ENCODE measurements around the gene NELFA.

GRCh38 chr4:1938027-1938426, 70.7 kb downstream of the NELFA start:
- no peak for TF ChIP-seq STAG1 (CRISPR knock-in tag; IDR thresholded peaks at IDR 0.05)
- TF ChIP-seq MAX (IDR thresholded peaks at IDR 0.05), result no peak
- no peak for TF ChIP-seq HNF1A (IDR thresholded peaks at IDR 0.05; ENCODE audit: low read depth)
- no peak for TF ChIP-seq HNF1A (CRISPR knock-in tag; IDR thresholded peaks at IDR 0.05; ENCODE audit: borderline replicate concordance)
- TF ChIP-seq ZNF816 (CRISPR knock-in tag; IDR thresholded peaks at IDR 0.05; ENCODE audit: borderline replicate concordance), result no peak
- TF ChIP-seq RELA (CRISPR knock-in tag; IDR thresholded peaks at IDR 0.05), result no peak
- TF ChIP-seq POLR2A (IDR thresholded peaks at IDR 0.05; ENCODE audit: insufficient read depth in 1 of 2, low read depth in 2 of 2, low read length in 2 of 2), result no peak
- TF ChIP-seq, protein P1, sequence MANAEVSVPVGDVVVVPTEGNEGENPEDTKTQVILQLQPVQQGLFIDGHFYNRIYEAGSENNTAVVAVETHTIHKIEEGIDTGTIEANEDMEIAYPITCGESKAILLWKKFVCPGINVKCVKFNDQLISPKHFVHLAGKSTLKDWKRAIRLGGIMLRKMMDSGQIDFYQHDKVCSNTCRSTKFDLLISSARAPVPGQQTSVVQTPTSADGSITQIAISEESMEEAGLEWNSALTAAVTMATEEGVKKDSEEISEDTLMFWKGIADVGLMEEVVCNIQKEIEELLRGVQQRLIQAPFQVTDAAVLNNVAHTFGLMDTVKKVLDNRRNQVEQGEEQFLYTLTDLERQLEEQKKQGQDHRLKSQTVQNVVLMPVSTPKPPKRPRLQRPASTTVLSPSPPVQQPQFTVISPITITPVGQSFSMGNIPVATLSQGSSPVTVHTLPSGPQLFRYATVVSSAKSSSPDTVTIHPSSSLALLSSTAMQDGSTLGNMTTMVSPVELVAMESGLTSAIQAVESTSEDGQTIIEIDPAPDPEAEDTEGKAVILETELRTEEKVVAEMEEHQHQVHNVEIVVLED (CRISPR knock-in tag; IDR thresholded peaks at IDR 0.05; ENCODE audit: borderline replicate concordance), result no peak
- TF ChIP-seq, protein P2, sequence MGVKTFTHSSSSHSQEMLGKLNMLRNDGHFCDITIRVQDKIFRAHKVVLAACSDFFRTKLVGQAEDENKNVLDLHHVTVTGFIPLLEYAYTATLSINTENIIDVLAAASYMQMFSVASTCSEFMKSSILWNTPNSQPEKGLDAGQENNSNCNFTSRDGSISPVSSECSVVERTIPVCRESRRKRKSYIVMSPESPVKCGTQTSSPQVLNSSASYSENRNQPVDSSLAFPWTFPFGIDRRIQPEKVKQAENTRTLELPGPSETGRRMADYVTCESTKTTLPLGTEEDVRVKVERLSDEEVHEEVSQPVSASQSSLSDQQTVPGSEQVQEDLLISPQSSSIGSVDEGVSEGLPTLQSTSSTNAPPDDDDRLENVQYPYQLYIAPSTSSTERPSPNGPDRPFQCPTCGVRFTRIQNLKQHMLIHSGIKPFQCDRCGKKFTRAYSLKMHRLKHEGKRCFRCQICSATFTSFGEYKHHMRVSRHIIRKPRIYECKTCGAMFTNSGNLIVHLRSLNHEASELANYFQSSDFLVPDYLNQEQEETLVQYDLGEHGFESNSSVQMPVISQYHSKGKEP (CRISPR knock-in tag; IDR thresholded peaks at IDR 0.05), result no peak
- TF ChIP-seq NFKBIZ (CRISPR knock-in tag; IDR thresholded peaks at IDR 0.05), result no peak
- TF ChIP-seq ZNF747 (CRISPR knock-in tag; IDR thresholded peaks at IDR 0.05; ENCODE audit: borderline replicate concordance), result no peak
- TF ChIP-seq IKZF4 (CRISPR knock-in tag; IDR thresholded peaks at IDR 0.05; ENCODE audit: borderline replicate concordance, low read depth, not compliant biosample characterization), result no peak
- TF ChIP-seq ZNF589 (CRISPR knock-in tag; conservative IDR thresholded peaks at IDR 0.05), result no peak
- TF ChIP-seq, protein P3, sequence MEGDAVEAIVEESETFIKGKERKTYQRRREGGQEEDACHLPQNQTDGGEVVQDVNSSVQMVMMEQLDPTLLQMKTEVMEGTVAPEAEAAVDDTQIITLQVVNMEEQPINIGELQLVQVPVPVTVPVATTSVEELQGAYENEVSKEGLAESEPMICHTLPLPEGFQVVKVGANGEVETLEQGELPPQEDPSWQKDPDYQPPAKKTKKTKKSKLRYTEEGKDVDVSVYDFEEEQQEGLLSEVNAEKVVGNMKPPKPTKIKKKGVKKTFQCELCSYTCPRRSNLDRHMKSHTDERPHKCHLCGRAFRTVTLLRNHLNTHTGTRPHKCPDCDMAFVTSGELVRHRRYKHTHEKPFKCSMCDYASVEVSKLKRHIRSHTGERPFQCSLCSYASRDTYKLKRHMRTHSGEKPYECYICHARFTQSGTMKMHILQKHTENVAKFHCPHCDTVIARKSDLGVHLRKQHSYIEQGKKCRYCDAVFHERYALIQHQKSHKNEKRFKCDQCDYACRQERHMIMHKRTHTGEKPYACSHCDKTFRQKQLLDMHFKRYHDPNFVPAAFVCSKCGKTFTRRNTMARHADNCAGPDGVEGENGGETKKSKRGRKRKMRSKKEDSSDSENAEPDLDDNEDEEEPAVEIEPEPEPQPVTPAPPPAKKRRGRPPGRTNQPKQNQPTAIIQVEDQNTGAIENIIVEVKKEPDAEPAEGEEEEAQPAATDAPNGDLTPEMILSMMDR (CRISPR knock-in tag; IDR thresholded peaks at IDR 0.05), result no peak
